Activated CD4-positive, CD25-positive, alpha-beta regulatory T cell treated with anti-CD3 and anti-CD28 coated beads, Interleukin-2, amount 50 U/mL, for 72 hours (primary cell): Measurements from ENCODE around the gene SAPCD1.

Experiments
- DNase-seq: peaks from one replicate; pipeline ENCODE4 v3.0.0; 2021

Gene SAPCD1

GRCh38 chr6:31729979-31730630, 32.4 kb upstream of the SAPCD1 start:
- peak; percentile 71 for DNase-seq

GRCh38 chr6:31730631-31731086, 31.8 kb upstream of the SAPCD1 start:
- no peak for DNase-seq

DNA sequence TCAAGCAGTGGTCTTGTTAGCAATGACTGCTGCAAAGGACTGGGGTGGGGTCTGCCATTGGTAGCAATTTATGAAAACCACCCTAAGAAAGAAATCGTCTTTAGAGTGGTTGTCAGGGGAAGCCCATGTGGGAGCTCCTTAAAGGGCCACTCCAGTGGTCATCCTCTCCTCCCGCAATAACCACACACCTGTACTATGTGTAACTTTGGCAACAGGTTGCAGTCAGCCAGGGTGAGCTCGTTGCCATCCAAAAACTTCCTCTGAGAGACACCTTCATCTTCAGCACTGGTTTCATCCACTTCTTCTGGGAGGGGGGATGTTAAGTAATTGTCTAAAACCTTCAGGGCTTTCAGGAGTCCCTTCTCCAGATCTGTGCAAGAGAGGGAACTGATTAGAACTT, 30.4 kb upstream of the SAPCD1 start:
- no peak for DNase-seq

- DNase-seq, result no peak
Measured at GRCh38 chr6:31733734-31734133, 28.7 kb upstream of the SAPCD1 start.

DNA sequence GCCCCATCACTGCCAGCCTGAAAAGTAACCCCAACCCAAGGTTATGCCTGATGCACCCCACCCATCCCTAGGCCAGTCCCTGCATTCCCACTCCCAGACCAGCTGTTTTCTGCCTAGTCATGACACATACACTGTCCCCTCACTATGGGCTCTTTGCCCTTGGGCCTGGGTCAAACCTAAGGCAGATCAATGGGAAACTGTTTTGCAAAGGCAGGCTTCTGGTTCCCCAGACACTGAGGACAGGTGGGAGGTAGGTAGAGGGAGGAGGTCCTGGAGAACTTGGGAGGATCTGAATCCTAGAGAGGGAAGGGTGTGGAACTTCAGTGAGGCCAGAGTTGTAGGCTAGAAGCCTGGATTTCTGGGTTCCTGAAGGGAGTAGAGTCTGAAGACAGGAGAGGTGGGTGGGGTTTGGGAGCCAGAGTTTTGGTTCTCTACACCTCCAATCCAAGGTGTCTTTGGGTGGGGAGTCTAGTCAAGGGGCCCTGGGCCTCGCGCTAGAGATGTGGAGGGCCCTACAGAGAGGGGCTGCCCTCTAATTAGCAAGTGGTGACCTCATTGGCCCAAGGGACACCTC, 28.1 kb upstream of the SAPCD1 start:
- no peak for DNase-seq

DNA sequence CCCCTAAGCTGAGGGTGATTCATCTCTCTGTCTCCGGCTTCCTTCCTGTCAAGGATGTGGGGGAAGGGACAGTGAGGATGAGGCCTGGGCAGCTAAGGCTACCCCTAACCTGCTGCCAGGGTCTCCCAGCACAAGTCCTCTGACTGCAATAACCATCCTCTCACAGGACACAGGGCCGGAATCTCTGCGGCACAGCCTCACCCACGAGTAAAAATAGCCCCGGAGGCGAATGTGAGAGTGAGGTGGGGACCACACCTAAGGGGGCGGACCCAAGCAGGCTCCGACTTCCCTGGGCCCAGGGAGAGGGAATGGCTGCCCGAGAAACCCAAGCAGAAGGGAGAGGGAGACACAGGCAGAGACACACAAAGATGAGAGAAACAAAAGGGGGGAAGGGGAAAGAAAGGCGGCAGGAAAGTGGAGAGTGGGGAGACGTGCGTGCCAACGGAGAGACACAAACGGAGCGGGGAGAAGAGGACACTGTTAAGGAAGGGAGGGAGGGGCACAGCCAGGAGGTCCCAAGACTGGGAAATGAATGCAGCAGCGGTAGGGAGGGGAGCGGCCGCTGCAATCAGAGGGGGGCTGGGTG, 27.5 kb upstream of the SAPCD1 start:
- peak; percentile 53 for DNase-seq

GRCh38 chr6:31736021-31736767, 26.3 kb upstream of the SAPCD1 start, which contains the start of gene CLIC1:
Gene CLIC1, minus strand, starts transcription at chr6:31736530. Its CDS starts 230 bp downstream, at chr6:31736300.
- peak; percentile 81 for DNase-seq

GRCh38 chr6:31736768-31737314, 25.6 kb upstream of the SAPCD1 start:
- no peak for DNase-seq

DNA sequence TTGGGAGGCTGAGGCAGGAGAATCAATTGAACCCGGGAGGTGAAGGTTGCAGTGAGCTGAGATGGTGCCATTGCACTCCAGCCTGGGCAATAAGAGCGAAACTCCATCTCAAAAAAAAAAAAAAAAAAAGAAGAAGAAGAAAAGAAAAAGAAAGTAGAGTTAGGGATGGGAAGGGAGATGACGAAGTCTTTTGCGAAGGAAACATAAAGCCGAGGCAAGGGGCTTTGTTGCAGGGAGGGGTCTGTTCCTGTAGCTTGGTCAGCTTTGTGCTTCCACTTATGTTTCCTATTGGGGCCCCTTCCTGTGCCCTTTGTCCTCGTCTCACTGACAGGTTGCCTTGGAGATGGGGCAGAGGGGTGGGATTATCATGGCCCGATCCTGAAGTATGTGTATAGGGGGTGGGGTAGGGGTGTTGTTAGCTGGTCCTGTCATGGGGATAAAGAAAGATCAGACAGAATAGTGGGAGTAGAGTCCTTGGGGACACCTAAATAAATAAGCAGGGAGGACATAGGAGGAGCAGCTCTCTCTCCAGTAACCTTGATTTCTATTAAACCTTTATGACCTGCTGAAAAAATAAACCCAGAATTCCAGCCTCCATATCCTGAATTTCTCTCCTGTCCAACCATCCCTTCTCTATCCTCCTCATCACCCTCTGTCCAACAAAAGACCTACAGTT, 25.0 kb upstream of the SAPCD1 start:
- no peak for DNase-seq

DNA sequence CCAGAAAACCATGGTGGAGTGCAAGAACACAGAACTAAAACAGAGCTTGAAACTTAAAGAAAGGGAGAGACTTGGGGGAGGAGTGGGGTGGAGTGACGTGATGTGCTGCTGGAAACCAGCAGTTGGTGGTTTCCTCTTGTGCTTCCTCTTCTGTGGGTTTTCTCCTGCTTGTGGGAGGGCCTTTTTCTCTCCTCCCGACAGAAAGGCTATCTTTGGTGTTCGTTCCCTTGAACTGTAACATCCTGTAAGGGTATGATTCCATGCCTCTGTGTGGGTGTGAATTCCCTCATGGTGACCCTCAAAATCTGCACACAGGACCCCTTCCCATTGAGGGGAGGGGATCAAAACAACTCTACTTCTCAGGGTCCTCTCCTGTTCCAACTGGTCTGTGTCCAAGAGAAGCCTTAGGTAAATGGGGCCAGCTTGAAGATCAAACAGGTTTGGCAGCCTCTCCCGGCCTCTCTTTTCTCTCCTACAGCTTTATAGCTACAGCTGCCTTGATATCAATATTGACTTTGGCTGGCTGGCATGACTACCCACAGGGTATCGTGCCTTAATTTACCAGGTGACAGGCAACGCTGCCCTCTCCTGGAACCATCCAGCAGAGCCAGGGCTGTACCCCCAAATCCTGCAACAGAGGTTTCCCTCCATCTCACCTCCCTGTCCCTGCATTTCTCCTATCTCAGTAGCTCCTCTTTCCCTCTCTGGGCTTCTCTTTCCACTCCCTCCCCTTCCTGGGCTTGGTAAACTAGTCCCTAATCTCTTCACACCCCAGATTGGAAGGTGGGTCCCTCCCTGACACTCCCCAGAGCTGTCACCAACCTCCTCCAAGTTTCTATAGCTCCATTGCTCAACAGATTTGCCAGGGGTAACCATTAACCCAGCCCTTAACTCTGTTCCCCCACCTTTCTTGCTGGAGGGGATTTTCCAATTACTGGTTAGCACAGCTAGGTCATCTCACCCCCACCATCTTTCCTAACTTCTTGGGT, 24.2 kb upstream of the SAPCD1 start:
- DNase-seq, result no peak

DNA sequence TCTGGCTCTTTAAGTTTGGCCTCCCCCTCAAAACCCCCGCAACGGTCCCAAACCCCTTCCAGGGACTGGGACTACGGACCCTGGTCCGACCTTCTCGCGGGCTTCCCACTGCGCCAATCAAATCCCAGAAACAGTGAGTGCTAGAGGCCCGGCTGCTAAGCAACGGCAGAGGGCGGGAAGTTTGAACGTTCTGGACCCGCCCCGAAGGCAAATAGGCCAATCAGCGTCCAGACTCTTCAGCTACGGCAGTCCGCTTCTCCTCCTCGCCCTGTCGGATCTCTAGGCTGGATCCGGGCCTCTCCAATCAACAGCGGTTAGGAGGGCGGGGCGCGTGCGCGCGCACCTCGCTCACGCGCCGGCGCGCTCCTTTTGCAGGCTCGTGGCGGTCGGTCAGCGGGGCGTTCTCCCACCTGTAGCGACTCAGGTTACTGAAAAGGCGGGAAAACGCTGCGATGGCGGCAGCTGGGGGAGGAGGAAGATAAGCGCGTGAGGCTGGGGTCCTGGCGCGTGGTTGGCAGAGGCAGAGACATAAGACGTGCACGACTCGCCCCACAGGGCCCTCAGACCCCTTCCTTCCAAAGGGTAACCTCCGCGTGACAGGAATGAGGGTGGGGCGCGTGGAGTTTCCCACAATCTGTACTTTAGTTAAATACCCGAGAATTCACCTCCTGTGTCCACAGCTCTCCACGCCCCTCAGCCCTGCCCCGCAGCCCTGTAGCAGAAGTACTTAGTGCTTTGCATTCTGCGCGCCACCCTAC, 22.6 kb upstream of the SAPCD1 start, which contains the start of gene MSH5:
Gene MSH5, plus strand, starts transcription at position 367 of the 758 bp plus-strand sequence. CDS start 462 bp downstream, outside the sequence.
- peak; percentile 94 for DNase-seq

- DNase-seq, result no peak
Measured at GRCh38 chr6:31740397-31741223, 21.8 kb upstream of the SAPCD1 start.

- no peak for DNase-seq
Measured at GRCh38 chr6:31741815-31742214, 20.6 kb upstream of the SAPCD1 start.

DNA sequence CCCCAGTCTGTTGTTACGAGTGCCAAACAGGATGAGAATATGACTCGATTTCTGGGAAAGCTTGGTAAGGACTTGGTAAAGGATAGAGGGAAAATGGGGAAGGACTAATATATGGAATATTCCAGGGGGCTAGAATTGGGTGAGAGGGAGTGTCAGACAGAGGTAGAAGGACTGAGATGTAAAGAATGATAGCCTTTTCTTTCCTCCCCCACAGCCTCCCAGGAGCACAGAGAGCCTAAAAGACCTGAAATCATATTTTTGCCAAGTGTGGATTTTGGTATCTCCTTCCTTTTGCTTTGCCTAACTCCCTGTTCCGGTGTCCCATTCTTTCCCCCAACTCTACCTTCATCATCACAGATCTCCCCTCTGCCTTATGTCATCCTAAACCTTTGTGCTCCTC, 19.6 kb upstream of the SAPCD1 start:
- DNase-seq, result no peak

- no peak for DNase-seq
Measured at GRCh38 chr6:31744422-31744821, 18.0 kb upstream of the SAPCD1 start.

- no peak for DNase-seq
Measured at GRCh38 chr6:31749301-31750036, 13.0 kb upstream of the SAPCD1 start.

DNA sequence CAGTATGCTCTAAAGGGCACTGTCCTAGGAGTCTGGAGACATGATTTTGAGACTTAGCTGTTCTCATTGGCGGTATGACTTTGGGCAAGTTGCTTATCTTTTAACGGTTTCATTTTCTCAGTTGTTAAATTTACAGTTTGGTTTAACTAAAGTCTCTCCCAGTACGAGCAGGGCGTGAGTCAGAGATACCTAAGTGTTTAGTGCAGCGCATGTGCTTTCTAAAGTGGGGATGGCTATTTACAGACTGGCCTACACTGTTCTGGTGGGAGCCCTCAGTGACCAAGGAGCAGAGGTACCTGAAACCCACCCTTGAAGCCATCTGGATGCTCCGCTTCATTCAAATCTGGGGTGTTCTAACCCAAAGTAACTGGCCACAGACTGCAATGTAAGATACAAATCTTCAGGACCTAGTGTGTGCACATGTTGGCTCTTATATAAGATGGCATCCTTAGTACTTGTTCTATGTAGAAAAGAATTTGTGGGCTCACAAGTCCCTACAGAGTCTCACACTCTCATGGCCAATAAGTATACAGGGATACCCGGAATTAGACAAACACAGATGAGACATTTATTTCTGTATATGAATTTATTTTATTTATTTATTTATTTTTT, 11.9 kb upstream of the SAPCD1 start:
- DNase-seq, result no peak

- DNase-seq, result no peak
Measured at GRCh38 chr6:31752739-31753319, 9.6 kb upstream of the SAPCD1 start.
